ENCODE measurements around the gene TMEM202. TPM values are rescaled to one million over a fixed set of nuclear protein-coding genes. Genes with fewer than 3 reads are reported as not detected.
"Not testable (repeated sequence)": the region's sequence is repeated elsewhere in the genome, so short reads cannot be mapped to it uniquely, and the experiment has no call there.

Gene TMEM202, protein sequence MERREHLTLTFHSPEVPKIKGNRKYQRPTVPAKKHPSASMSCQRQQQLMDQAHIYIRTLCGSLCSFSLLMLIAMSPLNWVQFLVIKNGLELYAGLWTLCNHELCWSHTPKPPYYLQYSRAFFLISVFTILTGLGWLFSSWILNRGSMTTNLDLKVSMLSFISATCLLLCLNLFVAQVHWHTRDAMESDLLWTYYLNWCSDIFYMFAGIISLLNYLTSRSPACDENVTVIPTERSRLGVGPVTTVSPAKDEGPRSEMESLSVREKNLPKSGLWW
- not detected for polyA plus RNA-seq (2013, experiment 1 of 2; ENCODE audit: insufficient read length)
- not detected for polyA plus RNA-seq (2013, experiment 2 of 2; ENCODE audit: insufficient read length)

DNA sequence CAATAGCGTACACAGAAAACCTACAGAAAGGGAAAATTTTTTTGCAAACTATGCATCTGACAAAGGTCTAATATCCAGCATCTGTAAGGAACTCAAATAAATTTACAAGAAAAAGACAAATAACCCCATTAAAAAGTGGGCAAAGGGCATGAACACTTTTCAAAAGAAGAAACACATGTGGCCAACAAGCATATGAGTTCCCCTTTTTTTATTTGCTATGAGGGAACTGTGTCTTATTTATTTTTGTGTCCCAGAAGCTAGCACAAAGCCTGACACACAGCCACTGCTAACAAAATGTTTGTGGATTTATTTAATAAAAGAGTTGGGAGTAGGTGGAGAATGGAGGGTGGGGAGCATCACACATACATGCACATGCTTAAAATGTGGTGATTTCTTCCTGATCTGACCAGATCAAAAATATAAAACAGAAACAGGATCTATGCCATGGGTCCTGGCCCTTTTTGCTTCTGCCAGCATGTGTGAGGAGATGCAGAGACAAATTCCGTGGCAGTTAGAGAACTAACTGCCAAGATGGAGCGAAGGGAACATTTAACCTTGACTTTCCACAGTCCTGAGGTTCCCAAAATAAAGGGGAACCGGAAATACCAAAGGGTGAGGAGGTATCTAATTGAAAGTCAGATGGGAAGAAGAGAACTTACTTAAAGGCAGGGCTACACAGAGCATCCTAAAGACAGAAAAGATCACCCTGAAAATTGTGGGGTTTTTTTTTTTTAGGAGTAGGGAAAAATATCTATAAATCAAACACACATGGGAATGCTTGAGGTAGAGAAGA is at the start of gene TMEM202:
TMEM202 (plus strand) TSS at position 510 of the 793 bp plus-strand sequence; CDS start at position 532, 22 bp downstream.
- no peak for DNase-seq

DNA sequence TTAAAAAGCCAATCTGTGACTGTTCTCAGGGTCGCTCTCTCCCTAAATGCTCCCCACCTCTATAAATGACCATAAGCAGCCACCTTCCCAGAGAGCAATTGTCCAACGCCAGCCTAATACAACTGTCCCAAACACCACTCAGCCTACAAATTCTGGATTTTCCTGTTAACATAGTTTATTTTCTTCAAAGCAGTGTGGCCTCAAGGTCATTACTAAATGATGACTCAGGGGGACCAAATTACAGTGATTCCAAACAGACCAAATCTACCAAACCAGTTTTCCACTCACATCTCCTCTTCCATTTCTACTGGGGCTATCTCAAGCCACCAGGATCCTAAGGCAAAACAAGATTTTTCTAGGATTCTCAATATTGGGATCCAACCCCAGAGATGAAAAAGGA is 44.8 kb upstream of the TMEM202 start:
- DNase-seq: no peak

DNA sequence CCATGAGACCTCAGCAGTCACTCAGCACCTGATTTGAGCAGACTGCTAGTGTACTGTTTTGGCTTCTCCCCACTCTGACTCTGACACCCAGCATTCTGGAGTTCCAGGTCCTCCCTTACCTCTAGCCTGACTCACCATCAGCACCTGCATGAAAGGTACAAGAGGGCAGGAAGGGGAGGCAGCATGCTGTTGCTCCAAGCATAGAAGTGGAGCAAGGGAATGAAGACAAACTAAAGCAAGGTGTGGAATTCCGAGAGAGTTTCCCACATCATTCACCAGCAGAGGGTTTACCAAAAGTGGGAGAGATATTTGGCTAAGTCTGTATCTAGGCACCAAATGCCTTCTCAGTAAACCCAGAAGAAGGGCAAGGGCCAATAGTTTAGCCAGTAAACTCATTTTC is 43.6 kb upstream of the TMEM202 start:
- DNase-seq: no peak

DNA sequence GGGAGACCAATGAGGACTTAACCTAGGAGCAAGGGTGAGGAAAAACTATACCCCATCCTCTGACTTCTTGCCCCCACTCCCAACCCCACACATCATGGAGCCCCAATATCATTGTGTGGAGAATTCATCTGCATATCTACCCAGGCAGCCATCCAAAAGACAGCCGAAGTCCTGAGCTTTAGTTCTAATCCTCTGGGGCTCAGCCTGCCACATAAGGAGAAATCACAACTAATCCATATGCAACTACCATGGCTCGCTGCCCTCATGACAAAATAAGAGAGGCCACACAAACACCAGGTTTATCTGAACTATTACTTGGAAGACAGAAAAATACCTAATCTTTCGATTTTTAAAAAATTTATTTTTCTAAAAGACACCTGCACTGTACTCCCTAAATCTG is 40.0 kb upstream of the TMEM202 start:
- no peak for DNase-seq

DNA sequence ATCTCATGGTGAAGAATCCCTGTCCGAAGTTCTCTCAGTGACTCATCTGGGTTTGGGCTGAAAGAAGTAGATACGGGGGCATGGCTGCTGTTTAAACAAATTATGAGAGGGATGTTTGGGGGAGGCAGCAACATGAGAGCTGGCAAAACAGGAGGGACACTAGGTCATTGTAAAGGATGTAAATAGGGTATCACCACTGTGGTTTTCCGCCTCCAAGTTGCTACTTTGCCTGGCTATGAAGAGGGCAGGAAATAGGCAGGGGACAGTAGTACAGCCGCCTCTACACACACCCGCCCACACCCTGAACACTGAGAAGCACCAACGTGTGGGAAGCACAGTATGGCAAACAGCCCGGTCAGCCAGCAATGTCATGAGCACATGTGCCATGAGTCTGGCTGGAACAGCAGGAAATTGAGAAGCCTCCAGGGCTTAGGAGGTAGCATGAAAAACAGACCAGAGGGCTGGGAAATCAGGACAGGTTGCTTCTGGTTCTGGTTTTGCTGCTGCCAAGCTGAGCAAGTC is 39.4 kb upstream of the TMEM202 start:
- DNase-seq: peak; percentile 24

DNA sequence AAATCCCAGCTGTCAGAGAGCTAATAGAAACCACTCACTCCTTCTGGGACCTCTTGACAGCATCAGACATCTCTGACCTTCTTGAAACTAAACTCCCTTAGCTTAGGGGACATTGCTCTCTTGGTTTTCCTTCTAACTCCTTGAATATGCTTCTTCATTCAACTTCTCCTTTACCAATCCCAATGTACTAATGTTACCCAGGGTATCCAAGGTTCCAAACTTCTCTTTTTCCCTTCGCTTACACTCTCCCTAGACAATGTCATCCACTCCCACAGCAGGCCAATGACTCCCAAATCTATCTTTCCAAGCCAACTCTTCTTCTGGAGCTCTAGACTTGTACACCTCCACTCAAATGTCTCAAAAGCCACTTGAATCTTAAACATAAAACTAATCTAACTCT is 36.9 kb upstream of the TMEM202 start:
- DNase-seq: no peak

DNA sequence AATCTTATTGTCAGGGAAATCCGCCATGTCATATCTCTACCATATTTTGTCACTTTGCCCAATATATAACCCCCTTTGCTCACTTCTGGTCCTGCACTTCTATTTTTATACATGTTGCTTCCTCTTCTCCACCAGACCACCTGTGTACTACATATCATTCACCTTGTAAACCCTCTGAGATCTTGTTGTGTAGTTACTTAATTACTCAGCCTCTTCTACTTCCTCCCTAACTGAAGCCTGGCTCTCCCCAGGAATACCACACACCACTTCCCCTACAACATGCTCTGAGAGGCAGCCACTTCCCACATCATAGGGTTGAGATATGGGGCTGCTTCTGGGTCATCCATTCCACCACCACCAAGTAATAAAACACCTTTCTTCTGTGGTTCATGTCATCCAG is 32.3 kb upstream of the TMEM202 start:
- no peak for DNase-seq

DNA sequence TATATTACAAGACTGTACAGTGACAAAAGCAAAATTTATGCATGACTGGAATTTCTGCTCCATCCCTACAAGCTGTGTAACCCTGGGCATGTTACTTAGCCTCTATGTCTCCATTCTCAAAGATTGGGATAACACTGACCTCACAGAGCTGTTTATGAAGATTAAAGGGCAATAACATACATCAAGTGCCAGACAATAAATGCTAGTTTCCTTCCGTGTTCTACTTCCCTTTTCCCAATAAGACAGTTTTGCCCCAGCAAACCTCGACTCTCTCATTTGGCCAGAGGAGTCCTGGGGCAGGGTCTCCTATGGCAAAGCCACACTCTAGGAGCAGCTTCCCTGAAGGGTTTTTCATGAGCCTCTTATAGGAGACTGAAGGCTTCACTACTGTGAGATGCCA is 29.8 kb upstream of the TMEM202 start:
- DNase-seq: no peak

DNA sequence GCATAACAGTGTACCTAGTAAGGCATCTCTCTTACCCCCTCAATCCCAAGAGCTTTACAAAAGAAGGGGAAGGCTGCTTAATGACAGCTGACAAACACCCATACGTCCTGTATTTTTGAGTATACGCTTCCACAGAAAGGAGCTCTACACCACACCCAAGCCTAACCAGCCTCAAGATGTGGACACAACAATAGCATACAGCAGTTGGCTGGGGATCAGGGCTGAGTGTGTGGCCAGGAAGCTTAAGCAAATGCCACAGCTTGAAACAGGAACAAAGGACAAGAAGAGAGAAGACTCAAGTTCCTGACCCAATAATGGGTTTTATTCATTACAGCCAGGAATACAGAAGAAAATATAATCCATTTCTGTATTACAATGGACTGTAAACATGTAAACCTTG is 29.2 kb upstream of the TMEM202 start:
- no peak for DNase-seq

DNA sequence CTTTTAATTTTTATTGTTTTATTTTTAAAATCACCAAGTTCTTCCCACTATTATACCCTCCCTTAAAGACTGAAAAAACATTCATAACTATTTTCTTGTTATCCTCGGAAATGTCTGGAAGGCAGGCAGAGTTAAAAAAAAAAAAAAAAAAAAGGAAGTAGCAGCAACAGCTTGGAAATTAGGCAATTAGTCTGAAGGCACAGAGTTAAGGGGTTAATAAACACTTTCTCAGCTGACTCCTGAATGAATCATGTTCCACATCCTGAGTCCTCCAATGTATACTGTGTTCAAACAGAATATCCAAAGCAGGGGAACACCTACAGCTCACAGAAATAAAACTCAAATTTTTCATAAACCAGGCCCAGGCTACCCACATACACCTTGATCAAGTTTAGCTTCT is 28.1 kb upstream of the TMEM202 start:
- DNase-seq: no peak

DNA sequence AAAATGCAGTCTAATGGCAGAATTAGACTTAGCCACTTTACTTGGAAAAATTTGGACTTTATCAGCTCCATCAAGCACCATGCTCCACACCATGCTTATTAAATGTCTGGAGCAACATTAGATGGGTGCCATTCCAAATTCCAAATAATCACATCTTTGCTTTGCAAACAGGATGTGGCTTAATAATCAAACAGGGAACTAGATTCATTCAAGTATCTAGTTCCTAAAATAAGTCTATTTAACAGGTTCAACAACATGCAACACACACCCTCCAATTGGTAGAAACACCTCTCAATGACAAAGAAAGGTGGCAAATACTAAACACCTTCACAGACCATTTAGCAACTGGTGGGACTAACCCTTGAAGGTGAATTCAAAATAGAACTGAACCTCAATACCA is 25.7 kb upstream of the TMEM202 start:
- no peak for DNase-seq

DNA sequence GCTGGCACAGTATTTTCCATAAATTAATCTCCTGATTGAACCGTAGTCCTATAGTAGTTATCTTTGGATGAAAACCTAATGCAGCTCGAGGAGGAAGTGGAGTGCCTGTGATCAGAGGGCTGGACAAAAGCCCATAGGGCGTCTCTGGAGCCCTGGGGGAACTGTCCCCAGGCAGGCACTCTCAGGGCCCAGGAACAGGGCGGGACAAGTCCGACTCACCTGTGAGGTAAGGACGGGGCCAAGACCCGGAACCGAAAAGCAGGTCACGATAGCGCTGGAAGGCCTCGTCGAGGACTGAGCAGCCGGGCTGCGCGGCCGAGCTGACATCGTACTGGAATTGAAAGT is 22.6 kb upstream of the TMEM202 start:
- DNase-seq: no peak

DNA sequence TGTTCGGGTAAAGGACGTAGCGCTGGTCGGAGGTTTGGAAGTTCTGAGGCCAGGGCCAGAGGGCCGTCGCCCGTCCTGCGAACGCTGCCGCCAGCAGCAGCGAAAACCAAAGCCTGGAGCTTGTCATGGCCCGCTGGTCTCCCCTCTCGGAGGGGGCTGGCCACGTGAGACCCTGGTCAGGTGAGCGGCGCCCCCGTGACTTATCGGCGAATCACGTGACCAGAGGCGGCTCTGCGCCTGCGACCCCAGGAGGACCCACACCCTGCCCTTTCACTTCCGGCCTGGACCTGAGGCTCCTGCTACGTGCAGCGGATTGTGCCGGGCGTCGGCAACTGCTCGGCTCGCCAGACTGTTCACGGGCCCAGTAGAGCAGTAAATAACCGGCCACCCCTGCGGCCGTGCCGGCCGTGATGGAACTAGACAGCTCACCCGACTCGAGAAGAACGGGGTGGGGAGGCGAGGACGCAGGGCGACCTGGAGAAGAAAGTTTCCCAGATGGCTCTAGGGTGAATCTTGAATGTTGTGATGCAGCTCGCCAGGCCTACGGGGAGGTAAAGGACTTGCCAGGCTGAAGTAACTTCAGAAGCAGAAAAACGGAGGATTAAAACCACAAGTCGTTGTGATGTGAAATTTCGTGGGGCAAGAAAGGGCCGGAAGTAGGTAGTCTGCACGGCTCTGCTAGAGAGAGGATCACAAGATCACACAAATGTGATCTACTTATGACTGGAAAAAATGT is 22.1 kb upstream of the TMEM202 start, which contains the start of gene HEXA:
HEXA (minus strand) TSS at position 169 of the 736 bp plus-strand sequence; CDS start at position 127, 42 bp downstream.
- DNase-seq: peak; percentile 95

DNA sequence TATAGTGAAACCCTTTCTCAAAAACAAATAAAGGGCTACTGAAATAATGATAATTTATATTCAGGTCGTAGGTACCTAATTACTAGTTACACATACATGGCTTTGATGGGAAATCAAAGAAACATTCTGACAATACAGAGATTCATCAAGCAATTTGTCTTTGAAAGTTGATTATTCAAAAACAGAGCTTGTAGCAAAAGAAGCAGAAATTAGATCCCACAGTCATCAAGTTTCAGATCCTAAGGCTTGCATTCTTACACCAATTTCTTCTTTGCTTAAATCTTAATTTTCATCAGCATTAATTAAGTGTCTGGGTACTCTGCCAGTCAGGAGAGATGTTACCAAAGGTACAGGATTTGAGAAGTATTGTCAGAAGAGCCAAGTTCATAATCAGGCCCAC is 20.8 kb upstream of the TMEM202 start:
- DNase-seq: no peak

DNA sequence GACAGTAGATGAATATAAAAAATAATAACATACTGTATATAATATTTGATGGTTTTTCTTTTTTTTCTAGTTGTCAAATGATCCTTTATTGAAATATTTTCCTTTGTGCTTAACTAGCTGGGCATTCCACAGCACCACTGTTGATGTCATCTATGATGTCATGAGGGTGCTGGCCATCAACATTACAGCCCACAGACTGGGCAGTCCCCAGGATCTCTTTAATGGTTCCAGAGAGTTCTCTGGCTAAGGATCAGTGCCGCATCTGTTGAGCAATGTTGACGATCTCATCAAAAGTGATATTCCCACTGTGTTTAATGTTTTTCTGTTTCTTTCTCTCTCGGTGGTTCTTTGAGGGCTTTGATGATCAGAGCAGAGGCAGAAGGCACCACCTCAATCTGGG is 19.0 kb upstream of the TMEM202 start:
- not testable (repeated sequence) for DNase-seq

DNA sequence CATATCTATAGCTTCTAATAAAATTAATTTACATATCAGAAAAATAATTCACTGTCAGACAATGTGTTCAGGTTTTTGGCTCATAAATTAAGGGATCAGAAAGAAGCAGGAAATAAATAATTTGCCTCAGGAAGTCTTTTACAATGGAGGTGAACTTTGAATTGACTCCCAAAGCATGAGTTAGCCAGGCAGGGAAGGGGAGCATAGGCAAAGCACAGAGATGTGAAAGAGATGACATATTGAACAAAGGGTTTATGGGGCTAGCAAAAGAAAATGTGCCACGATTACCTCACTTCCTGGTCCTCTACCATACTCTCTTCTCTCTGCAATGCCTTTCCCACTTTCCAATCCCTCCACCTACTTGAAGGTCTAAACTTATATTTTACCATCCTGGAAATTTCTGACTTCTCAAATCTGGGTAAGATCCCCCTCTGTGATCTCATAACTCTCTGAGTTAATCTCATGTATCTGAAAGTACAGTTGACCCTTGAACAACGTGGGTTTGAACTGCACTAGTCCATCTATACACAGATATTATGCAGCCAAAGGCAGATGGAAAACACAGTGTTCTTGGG is 18.2 kb upstream of the TMEM202 start:
- DNase-seq: no peak

DNA sequence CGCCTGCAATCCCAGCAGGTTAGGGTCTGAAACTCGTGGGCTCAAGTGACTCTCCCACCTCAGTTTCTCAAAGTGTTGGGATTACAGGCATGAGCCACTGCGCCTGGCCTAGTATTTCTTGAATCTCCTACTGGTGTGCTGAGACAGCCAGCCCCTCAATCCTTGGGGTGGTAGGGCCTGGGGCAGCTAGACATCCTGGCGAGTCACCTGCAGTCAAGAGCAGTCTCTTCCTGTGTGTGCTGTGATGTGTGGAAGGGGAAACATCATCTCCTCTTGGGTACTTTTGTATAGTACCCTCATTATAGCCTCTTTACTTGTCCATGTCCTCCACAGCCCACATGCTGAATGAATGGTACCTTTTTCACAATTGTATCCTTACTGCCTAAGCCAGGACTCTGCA is 17.4 kb upstream of the TMEM202 start:
- no peak for DNase-seq

DNA sequence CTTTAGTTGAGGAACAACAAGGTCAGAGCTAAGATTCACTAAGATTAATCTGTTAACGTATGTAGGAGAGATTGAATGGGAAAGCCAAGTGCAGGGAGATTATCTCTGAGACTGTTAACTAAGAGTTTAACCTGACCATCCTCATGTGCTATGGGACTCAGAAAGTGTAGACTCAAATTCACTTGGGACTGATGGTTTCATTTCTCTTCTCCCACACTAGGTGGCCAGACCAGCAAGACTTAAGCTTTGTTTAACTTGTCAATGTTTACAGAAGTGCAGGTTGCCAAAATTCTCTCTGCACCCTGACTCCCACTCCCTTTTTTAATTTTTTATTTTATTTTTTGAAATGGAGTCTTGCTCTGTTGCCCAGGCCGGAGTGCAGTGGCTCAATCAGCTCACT is 16.0 kb upstream of the TMEM202 start:
- no peak for DNase-seq

DNA sequence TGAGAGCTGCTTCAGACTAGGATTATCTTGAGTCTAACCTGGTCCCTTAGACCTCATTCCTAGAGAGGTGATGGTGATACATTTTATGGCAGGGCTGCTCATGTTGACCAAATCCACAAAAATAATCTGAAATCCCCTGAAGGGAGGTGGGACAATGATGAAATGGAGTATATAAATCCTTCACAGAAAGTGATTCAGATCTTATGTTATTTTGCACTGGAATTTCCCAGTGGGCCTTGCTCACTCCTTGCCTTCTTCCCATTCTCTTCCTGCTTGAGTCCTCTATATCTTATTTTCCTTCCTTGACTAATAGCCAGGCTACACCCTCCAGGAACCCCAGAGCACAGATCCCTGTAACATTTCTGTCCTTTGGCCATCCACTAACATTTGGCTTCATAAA is 10.4 kb upstream of the TMEM202 start:
- peak; percentile 5 for DNase-seq

DNA sequence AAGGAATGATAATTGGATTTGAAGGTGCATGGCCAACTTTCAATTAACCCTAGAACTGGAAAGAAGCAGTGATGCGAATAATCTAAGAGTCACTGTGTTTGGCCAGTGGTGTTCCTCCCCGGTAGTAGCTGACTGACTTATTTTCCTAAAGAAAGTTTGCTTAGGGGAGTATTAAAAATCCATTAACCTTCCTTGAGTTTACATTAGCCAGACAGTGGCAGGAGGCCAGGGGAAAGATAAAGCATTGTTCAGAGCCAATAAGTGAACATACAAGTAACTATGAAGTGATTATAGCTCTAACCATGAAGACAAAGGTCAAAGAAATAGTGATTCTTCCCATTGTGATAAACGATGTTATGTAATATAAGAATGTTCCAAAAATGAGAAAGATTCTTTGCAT is 8.9 kb upstream of the TMEM202 start:
- DNase-seq: no peak

DNA sequence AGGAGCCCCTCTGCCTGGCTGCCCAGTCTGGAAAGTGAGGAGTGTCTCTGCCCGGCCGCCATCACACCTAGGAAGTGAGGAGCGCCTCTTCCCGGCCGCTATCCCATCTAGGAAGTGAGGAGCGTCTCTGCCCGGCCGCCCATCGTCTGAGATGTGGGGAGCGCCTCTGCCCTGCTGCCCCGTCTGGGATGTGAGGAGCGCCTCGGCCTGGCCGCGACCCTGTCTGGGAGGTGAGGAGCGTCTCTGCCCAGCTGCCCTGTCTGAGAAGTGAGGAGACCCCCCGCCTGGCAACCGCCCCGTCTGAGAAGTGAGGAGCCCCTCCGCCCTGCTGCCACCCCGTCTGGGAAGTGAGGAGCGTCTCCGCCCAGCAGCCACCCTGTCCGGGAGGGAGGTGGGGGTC is 1.8 kb upstream of the TMEM202 start:
- DNase-seq: not testable (repeated sequence)

DNA sequence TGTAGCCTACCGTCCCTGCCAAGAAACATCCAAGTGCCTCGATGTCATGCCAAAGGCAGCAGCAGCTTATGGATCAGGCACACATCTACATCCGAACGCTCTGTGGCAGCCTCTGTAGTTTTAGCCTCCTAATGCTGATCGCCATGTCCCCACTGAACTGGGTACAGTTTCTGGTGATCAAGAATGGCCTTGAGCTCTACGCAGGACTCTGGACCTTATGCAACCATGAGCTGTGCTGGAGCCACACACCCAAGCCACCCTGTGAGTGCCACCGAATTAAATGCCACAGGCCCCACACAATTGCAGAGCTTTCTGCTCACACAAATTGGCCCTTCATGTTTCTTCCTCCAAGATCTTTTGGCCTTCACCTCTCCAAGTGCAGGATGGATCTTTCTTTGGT is 543 bp downstream of the TMEM202 start:
- no peak for DNase-seq

DNA sequence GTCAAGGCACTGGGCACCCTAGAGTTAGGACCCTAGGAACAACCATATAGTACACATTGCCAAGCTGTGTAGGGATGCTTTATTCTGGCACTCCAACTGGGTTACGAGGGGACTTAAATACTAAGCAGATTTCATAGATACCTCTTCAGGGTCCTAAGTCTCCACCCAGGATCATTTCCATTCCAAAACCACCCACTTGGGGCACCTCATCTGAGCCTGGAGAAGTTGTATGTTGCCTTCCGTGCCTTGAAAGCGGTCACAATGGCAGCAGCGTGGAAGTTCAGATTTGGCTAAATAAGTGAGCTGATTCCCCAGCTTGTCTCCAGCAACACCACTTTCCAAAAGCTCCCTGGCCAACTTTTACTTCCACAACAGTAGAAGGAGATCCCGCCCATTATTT is 4.6 kb downstream of the TMEM202 start:
- DNase-seq: no peak
